GM19025 (cell line): ENCODE results near the gene ENO3.

Source experiments
- ATAC-seq: cut with Tn5 transposase; IDR thresholded peaks from one replicate; pipeline ENCODE4 v1.9.1; 2021; ENCODE audit warnings: mild to moderate bottlenecking, low read depth, moderate library complexity; ENCODE audit not compliant: unreplicated experiment

Gene ENO3

GRCh38 chr17:4949321-4950074 lies 1.4 kb upstream of the ENO3 start:
- ATAC-seq: peak; percentile 32

- ATAC-seq: no peak
Observed at GRCh38 chr17:4950075-4950745, 709 bp upstream of the ENO3 start.

- no peak for ATAC-seq
Observed at GRCh38 chr17:4951486-4951885, 567 bp downstream of the ENO3 start.

GRCh38 chr17:4953451-4953961 lies 2.6 kb downstream of the ENO3 start:
- no peak for ATAC-seq

GRCh38 chr17:4955091-4955490 lies 4.2 kb downstream of the ENO3 start:
- ATAC-seq: no peak

GRCh38 chr17:4956493-4957061 lies 5.7 kb downstream of the ENO3 start:
- ATAC-seq: no peak

- no peak for ATAC-seq
Observed at GRCh38 chr17:4958102-4958501, 7.2 kb downstream of the ENO3 start.

GRCh38 chr17:4959261-4959965 lies 8.5 kb downstream of the ENO3 start:
- no peak for ATAC-seq

GRCh38 chr17:4960279-4960922 lies 9.5 kb downstream of the ENO3 start:
- ATAC-seq: no peak

- ATAC-seq: no peak
Observed at GRCh38 chr17:4965311-4965986, 14.5 kb downstream of the ENO3 start.

GRCh38 chr17:4966844-4967538 lies 16.1 kb downstream of the ENO3 start:
- peak; percentile 76 for ATAC-seq

- peak; percentile 52 for ATAC-seq
Observed at GRCh38 chr17:4967539-4968485, 16.9 kb downstream of the ENO3 start, which contains the start of gene SPAG7. Gene SPAG7 (minus strand): TSS chr17:4967817. CDS start chr17:4967804, 13 bp downstream.

- no peak for ATAC-seq
Observed at GRCh38 chr17:4968486-4969046, 17.6 kb downstream of the ENO3 start.

- no peak for ATAC-seq
Observed at GRCh38 chr17:4969047-4969550, 18.2 kb downstream of the ENO3 start.

- ATAC-seq: no peak
Observed at GRCh38 chr17:4969551-4970173, 18.7 kb downstream of the ENO3 start.

GRCh38 chr17:4970273-4970672 lies 19.4 kb downstream of the ENO3 start:
- no peak for ATAC-seq

GRCh38 chr17:4971826-4972225 lies 20.9 kb downstream of the ENO3 start:
- ATAC-seq: no peak
